A673 (cell line): ENCODE results near the gene TMEM220. TPM values are rescaled to one million over a fixed set of nuclear protein-coding genes. Genes with fewer than 3 reads are reported as not detected.
"Not testable (repeated sequence)": the region's sequence is repeated elsewhere in the genome, so short reads cannot be mapped to it uniquely, and the experiment has no call there.

Experiments used
- BruUV-seq: library from RNA; stranded (reverse); fragments of 400-500 nt; replicated peaks from 2 replicates; lab custom pipeline; 2021; lab: Mats Ljungman, UMichigan
- CTCF ChIA-PET: fragments of 300-600 bp; sonication (Branson Sonifier 250); formaldehyde crosslinking; loops from one replicate; lab custom pipeline; 2022; ENCODE audit warnings: antibody characterized with exemption; lab: Charles Lee
- POLR2A ChIA-PET: fragments of 300-600 bp; sonication (Branson Sonifier 250); formaldehyde crosslinking; loops from one replicate; lab custom pipeline; 2022; ENCODE audit warnings: antibody characterized with exemption; ENCODE audit not compliant: low non-redundant PET; lab: Charles Lee
- DNase-seq: peaks from one replicate; pipeline ENCODE4 v3.0.0-alpha.2; 2015; ENCODE audit warnings: low spot score
- H3K27ac ChIP-seq: fragments of 200-600 bp; sonication (generic); 2 replicates; pipeline ENCODE4 v1.5.1; 2016; ENCODE audit warnings: mixed run types, low read depth, mild to moderate bottlenecking, mixed read lengths, antibody characterized with exemption, low read length; ENCODE audit not compliant: poor library complexity, severe bottlenecking
- H3K27me3 ChIP-seq: fragments of 200-600 bp; sonication (generic); replicated peaks from 2 replicates; pipeline ENCODE4 v1.6.1; 2017; ENCODE audit warnings: mixed run types, low read depth, mild to moderate bottlenecking, mixed read lengths, antibody characterized with exemption, low read length; ENCODE audit not compliant: insufficient read depth, poor library complexity
- H3K36me3 ChIP-seq: fragments of 200-600 bp; sonication (generic); 2 replicates; pipeline ENCODE4 v1.6.1; 2016; ENCODE audit warnings: mixed run types, mild to moderate bottlenecking, mixed read lengths, antibody characterized with exemption, low read length; ENCODE audit not compliant: insufficient read depth, poor library complexity, severe bottlenecking
- H3K4me1 ChIP-seq: fragments of 200-600 bp; sonication (generic); 2 replicates; pipeline ENCODE4 v1.6.1; 2017; ENCODE audit warnings: mixed run types, mild to moderate bottlenecking, mixed read lengths, antibody characterized with exemption, low read length; ENCODE audit not compliant: insufficient read depth, poor library complexity, severe bottlenecking
- H3K4me3 ChIP-seq: fragments of 200-600 bp; sonication (generic); 2 replicates; pipeline ENCODE4 v1.5.1; 2016; ENCODE audit warnings: low read depth, mixed run types, mild to moderate bottlenecking, mixed read lengths, low read length; ENCODE audit not compliant: poor library complexity, severe bottlenecking
- H3K9me3 ChIP-seq: fragments of 200-600 bp; sonication (generic); 2 replicates; pipeline ENCODE4 v1.6.1; 2016; ENCODE audit warnings: mixed run types, low read depth, mild to moderate bottlenecking, mixed read lengths, antibody characterized with exemption, low read length; ENCODE audit not compliant: poor library complexity, severe bottlenecking
- CTCF ChIP-seq: fragments of 300-800, 200-600 bp; sonication (generic); conservative IDR thresholded peaks from 2 replicates; pipeline ENCODE4 v1.5.1; 2017; ENCODE audit warnings: low read depth, mild to moderate bottlenecking, antibody characterized with exemption, low read length, moderate library complexity, mixed read lengths
- EZH2 ChIP-seq: fragments of 200-600 bp; sonication (generic); IDR thresholded peaks from 2 replicates; pipeline ENCODE4 v1.6.1; 2017; ENCODE audit warnings: borderline replicate concordance, low read depth, mild to moderate bottlenecking, mixed read lengths, antibody characterized with exemption, low read length; ENCODE audit not compliant: poor library complexity, severe bottlenecking
- intact Hi-C: fragments of 100-400 bp; cut with micrococcal nuclease; formaldehyde crosslinking; loops from one replicate; pipeline ENCODE4 v1.10.0; 2022; ENCODE audit not compliant: unreplicated experiment
- total RNA-seq: library from RNA; stranded (reverse); gene quantifications from 2 replicates; pipeline ENCODE4 v1.2.3, GENCODE V29; 2021

The TMEM220 gene
- total RNA-seq, 1 experiment from 2014 or later = 0.11 TPM

GRCh38 chr17:10731408-10731879 lies 1.6 kb upstream of the TMEM220 start:
- CTCF ChIA-PET = no interaction called here
- no peak for DNase-seq
- intact Hi-C loops = loop anchor here (10.0 kb wide), 1 partner anchor 1203 kb away; no protein-coding TSS in a partner anchor
- no TSS peak for BruUV-seq
- POLR2A ChIA-PET = no interaction called here
- Histone ChIP-seq H3K9me3 (no peaks in the 10 kb centered on the region), H3K27ac (no peak overlapping the region), H3K4me3 (no peak overlapping the region), H3K36me3 (no peaks in the 10 kb centered on the region), H3K4me1 (peaks cover 11% of the 10 kb centered on the region), H3K27me3 (peaks cover 4% of the 10 kb centered on the region)
- no peak for TF ChIP-seq CTCF
- TF ChIP-seq EZH2 = no peak

GRCh38 chr17:10730247-10730646 lies 424 bp upstream of the TMEM220 start:
- H3K4me3 ChIP-seq = peak overlapping the region; percentile 52
- DNase-seq, H3K9me3 ChIP-seq, H3K27ac ChIP-seq, POLR2A ChIA-PET, H3K27me3 ChIP-seq, BruUV-seq, H3K36me3 ChIP-seq: not testable (repeated sequence)
- CTCF ChIA-PET = interaction anchor here (0.7 kb wide), 1 partner anchor 608 kb away, joined by 3 read pairs; no protein-coding TSS in a partner anchor
- intact Hi-C loops = loop anchor here (10.0 kb wide), 1 partner anchor 1205 kb away; no protein-coding TSS in a partner anchor
- H3K4me1 ChIP-seq = peaks cover 11% of the 10 kb centered on the region

- no peaks in the 10 kb centered on the region for H3K9me3 ChIP-seq
- CTCF ChIA-PET = no interaction called here
- BruUV-seq = no TSS peak
- no peaks in the 10 kb centered on the region for H3K36me3 ChIP-seq
- intact Hi-C loops = no loop called here
- POLR2A ChIA-PET = no interaction called here
- H3K27ac ChIP-seq = no peak overlapping the region
- H3K4me1 ChIP-seq = peaks cover 11% of the 10 kb centered on the region
- peaks cover 4% of the 10 kb centered on the region for H3K27me3 ChIP-seq
- TF ChIP-seq EZH2 = no peak
- no peak for TF ChIP-seq CTCF
- DNase-seq = no peak
- H3K4me3 ChIP-seq = no peak overlapping the region
Observed at GRCh38 chr17:10728331-10728892, 1.4 kb downstream of the TMEM220 start.

- Histone ChIP-seq H3K36me3 (no peaks in the 10 kb centered on the region), H3K27ac (no peak overlapping the region), H3K4me1 (peaks cover 11% of the 10 kb centered on the region), H3K27me3 (no peaks in the 10 kb centered on the region), H3K4me3 (no peak overlapping the region), H3K9me3 (no peaks in the 10 kb centered on the region)
- ChIA-PET CTCF (no interaction called here), POLR2A (no interaction called here)
- DNase-seq = no peak
- intact Hi-C loops = no loop called here
- TF ChIP-seq CTCF (no peak), EZH2 (no peak)
- BruUV-seq = no TSS peak
Observed at GRCh38 chr17:10727192-10727591, 2.6 kb downstream of the TMEM220 start.
